Endothelial cell of umbilical vein (primary cell): ENCODE measurements around the gene STK38. TPM values are rescaled to one million over a fixed set of nuclear protein-coding genes. Genes with fewer than 3 reads are reported as not detected.

Source experiments
- BruUV-seq: library from RNA; stranded (reverse); fragments of 400-500 nt; replicated peaks from 2 replicates; lab custom pipeline; 2021; lab: Mats Ljungman, UMichigan
- CTCF ChIA-PET: fragments of 300-600, 350-600 bp; sonication (Branson Sonifier 250); formaldehyde crosslinking; loops from one replicate; lab custom pipeline; 2021; ENCODE audit warnings: antibody characterized with exemption, inconsistent platforms; lab: Charles Lee
- POLR2A ChIA-PET: fragments of 300-600, 350-600 bp; sonication (Branson Sonifier 250); formaldehyde crosslinking; loops from one replicate; lab custom pipeline; 2021; ENCODE audit warnings: antibody characterized with exemption, inconsistent platforms; lab: Charles Lee
- DNase-seq: peaks from one replicate; pipeline ENCODE4 v3.0.0-alpha.2; 2011; ENCODE audit warnings: low read depth, low spot score
- FAIRE-seq: peaks from 2 replicates; lab custom pipeline; 2011; peaks lifted over from hg19 to GRCh38; lab: Jason Lieb, UNC
- H2AFZ ChIP-seq: 2 replicates; pipeline ENCODE4 v1.6.0; 2012; ENCODE audit warnings: low read depth, low read length, control low read depth, inconsistent platforms
- H3K27ac ChIP-seq: 2 replicates; pipeline ENCODE4 v1.5.1; 2011; ENCODE audit warnings: low read depth, mild to moderate bottlenecking, control low read depth, low read length, moderate library complexity; ENCODE audit not compliant: insufficient read depth
- H3K27me3 ChIP-seq, 2 experiments: 2 replicates each; pipeline versions ENCODE4 v1.6.0 to v1.6.1; 2011; ENCODE audit warnings: low read length in 2 of 2, mixed read lengths in 1 of 2; ENCODE audit not compliant: control insufficient read depth in 2 of 2, insufficient read depth in 2 of 2
- H3K36me3 ChIP-seq, 2 experiments: 2 replicates in 1 of 2; 3 replicates in 1 of 2; pipeline ENCODE4 v1.5.1; 2011; ENCODE audit warnings: low read length in 2 of 2, mild to moderate bottlenecking in 1 of 2, moderate library complexity in 1 of 2; ENCODE audit not compliant: control insufficient read depth in 2 of 2, insufficient read depth in 2 of 2; ENCODE audit errors: extremely low read depth in 1 of 2
- H3K4me1 ChIP-seq: 3 replicates; pipeline ENCODE4 v1.5.1; 2011; ENCODE audit warnings: mild to moderate bottlenecking, low read length; ENCODE audit not compliant: control insufficient read depth, insufficient read depth; ENCODE audit errors: extremely low read depth
- H3K4me2 ChIP-seq: 2 replicates; pipeline ENCODE4 v1.6.1; 2011; ENCODE audit warnings: low read length, control low read depth, mixed read lengths; ENCODE audit not compliant: insufficient read depth
- H3K4me3 ChIP-seq, 3 experiments: fragments of 200-600 bp in 1 of 3; sonication (generic), shearing (Covaris generic) in 1 of 3; replicated peaks in 1 of 3; 2 replicates each; pipeline ENCODE4 v1.5.1; 2011 to 2016; ENCODE audit warnings: control low read depth in 3 of 3, low read length in 3 of 3, mild to moderate bottlenecking in 2 of 3, inconsistent platforms in 1 of 3, low read depth in 1 of 3, moderate library complexity in 1 of 3; ENCODE audit not compliant: insufficient read depth in 1 of 3
- H3K79me2 ChIP-seq: 2 replicates; pipeline ENCODE4 v1.6.0; 2012; ENCODE audit warnings: low read length, inconsistent platforms; ENCODE audit not compliant: control insufficient read depth, insufficient read depth
- H3K9ac ChIP-seq: replicated peaks from 2 replicates; pipeline ENCODE3; 2011; ENCODE audit warnings: low read length, control low read depth; ENCODE audit not compliant: insufficient read depth; ENCODE audit errors: extremely low read depth
- H3K9me1 ChIP-seq: replicated peaks from 3 replicates; pipeline ENCODE4 v1.6.0; 2011; ENCODE audit warnings: mild to moderate bottlenecking, low read length; ENCODE audit not compliant: control insufficient read depth, insufficient read depth; ENCODE audit errors: extremely low read depth
- H3K9me3 ChIP-seq: replicated peaks from 2 replicates; pipeline ENCODE4 v1.5.1; 2012; ENCODE audit warnings: low read length, inconsistent platforms; ENCODE audit not compliant: control insufficient read depth, insufficient read depth
- H4K20me1 ChIP-seq: replicated peaks from 2 replicates; pipeline ENCODE3; 2011; ENCODE audit warnings: mild to moderate bottlenecking, low read length; ENCODE audit not compliant: control insufficient read depth, insufficient read depth; ENCODE audit errors: extremely low read depth
- CTCF ChIP-seq, 2 donors: IDR thresholded peaks; 1 replicate in 1 of 2; 2 replicates in 1 of 2; pipeline ENCODE4 v1.5.1; 2011; ENCODE audit warnings: low read length in 2 of 2, mild to moderate bottlenecking in 2 of 2, moderate library complexity in 2 of 2, control low read depth in 1 of 2, inconsistent platforms in 1 of 2, low read depth in 1 of 2; ENCODE audit not compliant: insufficient read depth in 1 of 2; ENCODE audit errors: extremely low read depth in 1 of 2
- EZH2 ChIP-seq: IDR thresholded peaks from 2 replicates; pipeline ENCODE4 v1.6.1; 2012; ENCODE audit warnings: borderline replicate concordance, low read depth, mild to moderate bottlenecking, moderate library complexity, low read length, inconsistent platforms; ENCODE audit not compliant: severe bottlenecking
- FOS ChIP-seq: IDR thresholded peaks from 2 replicates; pipeline ENCODE4 v1.6.1; 2011; ENCODE audit warnings: mild to moderate bottlenecking, low read length, moderate library complexity, borderline replicate concordance; ENCODE audit not compliant: insufficient read depth
- GATA2 ChIP-seq: IDR thresholded peaks from 2 replicates; pipeline ENCODE4 v1.7.0; 2011; ENCODE audit warnings: low read depth, mild to moderate bottlenecking, moderate library complexity, mixed read lengths, low read length; ENCODE audit not compliant: insufficient read length, insufficient read depth
- JUN ChIP-seq: IDR thresholded peaks from 2 replicates; pipeline ENCODE4 v1.6.1; 2011; ENCODE audit warnings: borderline replicate concordance, low read depth; ENCODE audit not compliant: insufficient read length, insufficient read depth
- MAX ChIP-seq: IDR thresholded peaks from 2 replicates; pipeline ENCODE4 v1.6.1; 2011; ENCODE audit not compliant: insufficient read depth, insufficient read length
- MYC ChIP-seq: IDR thresholded peaks from one replicate; pipeline ENCODE4 v1.6.1; 2011; ENCODE audit warnings: mild to moderate bottlenecking, low read depth, low read length
- POLR2A ChIP-seq: IDR thresholded peaks from 2 replicates; pipeline ENCODE4 v1.6.1; 2012; ENCODE audit warnings: low read depth, mild to moderate bottlenecking, control low read depth, low read length
- POLR2AphosphoS5 ChIP-seq: IDR thresholded peaks from 2 replicates; pipeline ENCODE4 v1.6.1; 2012; ENCODE audit warnings: low read depth, mild to moderate bottlenecking, control low read depth, low read length, moderate library complexity; ENCODE audit not compliant: insufficient read depth
- dilution Hi-C: fragments of 300-500 bp; cut with MboI; formaldehyde crosslinking; loops from one replicate; pipeline ENCODE4 v1.15.0; 2019; ENCODE audit warnings: low sequenced_read_pairs; ENCODE audit not compliant: extremely low pct_ligation_motif_present
- intact Hi-C: fragments of 100-400 bp; cut with micrococcal nuclease; formaldehyde crosslinking; loops from one replicate; pipeline ENCODE4 v1.10.0; 2022
- polyA plus RNA-seq, 4 experiments: library from polyadenylated mRNA; depleted of rRNA in 3 of 4; stranded (reverse) in 3 of 4; unstranded in 1 of 4; fragments of >200 nt; gene quantifications; 2 replicates each; pipeline versions ENCODE4 v1.2.1 to v1.2.3, GENCODE V29; 2011 to 2012; ENCODE audit warnings: missing spikeins in 1 of 4
- total RNA-seq: library from RNA; stranded (reverse); gene quantifications from 2 replicates; pipeline ENCODE4 v1.2.3, GENCODE V29; 2021

Gene STK38
- total and polyA plus RNA-seq, 2 donors (not counting 3 experiments of a cell fraction or from before 2014, with no cell fraction given): 10.1 to 30.3 TPM

GRCh38 chr6:36533321-36533720, 14.0 kb downstream of the STK38 start:
- Histone ChIP-seq H3K79me2 (peaks cover 15% of the 10 kb centered on the region), H4K20me1 (no peaks in the 10 kb centered on the region), H3K9me3 (no peaks in the 10 kb centered on the region), H3K4me2 (no peak overlapping the region), H3K9ac (no peak overlapping the region), H3K9me1 (no peaks in the 10 kb centered on the region), H3K27me3 (no peaks in the 10 kb centered on the region), H2AFZ (no peak overlapping the region), H3K4me3 (no peak overlapping the region), H3K27ac (no peak overlapping the region), H3K4me1 (peaks cover 4% of the 10 kb centered on the region), H3K36me3 (peaks cover 0 to 2% of the 10 kb centered on the region in 2 experiments)
- no peak for FAIRE-seq
- POLR2A ChIA-PET: no interaction called here
- dilution Hi-C loops: no loop called here
- intact Hi-C loops: no loop called here
- TF ChIP-seq POLR2A: no peak
- no peak for TF ChIP-seq POLR2AphosphoS5
- no peak for TF ChIP-seq EZH2
- TF ChIP-seq JUN: no peak
- no peak for TF ChIP-seq MAX
- no peak for TF ChIP-seq MYC
- TF ChIP-seq GATA2: no peak
- no peak for TF ChIP-seq CTCF (IDR thresholded peaks at IDR 0.05; ENCODE audit: extremely low read depth in 1 of 2, insufficient read depth in 1 of 2, low read depth in 1 of 2, low read length in 2 of 2)
- TF ChIP-seq FOS: no peak
- BruUV-seq: no TSS peak
- no peak for DNase-seq
- CTCF ChIA-PET: interaction anchor here (1.0 to 1.1 kb wide), 2 partner anchors 11 to 86 kb away, joined by 4 read pairs; no protein-coding TSS in a partner anchor
